HG03558 (cell line): ENCODE measurements around the gene GK2.

Experiments
- ATAC-seq: cut with Tn5 transposase; IDR thresholded peaks from one replicate; pipeline ENCODE4 v1.9.1; 2021; ENCODE audit warnings: moderate number of reproducible peaks; ENCODE audit not compliant: unreplicated experiment; ENCODE audit errors: extremely low read depth

GK2 gene

DNA sequence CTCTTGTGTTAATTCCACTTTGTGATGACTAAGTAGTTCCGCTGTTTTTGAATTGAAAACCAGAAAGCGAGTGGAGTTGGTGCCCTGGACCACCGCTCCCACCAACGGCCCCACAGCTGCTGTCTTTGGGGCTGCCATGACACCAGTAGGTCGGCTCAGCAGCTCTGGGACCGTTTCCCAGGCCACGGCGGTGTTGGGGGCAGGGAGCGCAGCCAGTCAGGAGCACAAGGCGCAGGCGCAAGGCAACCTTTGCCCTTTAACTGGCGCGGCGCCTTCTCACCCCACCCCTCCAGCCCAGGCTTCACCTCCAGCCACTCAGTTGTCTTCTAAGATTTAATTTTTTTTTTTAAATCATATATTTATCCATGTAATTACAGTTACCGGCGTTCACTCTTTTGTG is at the start of gene GK2:
Gene GK2, minus strand, starts transcription at position 166 of the 400 bp plus-strand sequence. Its CDS starts 28 bp downstream, at position 138.
- ATAC-seq, result no peak

DNA sequence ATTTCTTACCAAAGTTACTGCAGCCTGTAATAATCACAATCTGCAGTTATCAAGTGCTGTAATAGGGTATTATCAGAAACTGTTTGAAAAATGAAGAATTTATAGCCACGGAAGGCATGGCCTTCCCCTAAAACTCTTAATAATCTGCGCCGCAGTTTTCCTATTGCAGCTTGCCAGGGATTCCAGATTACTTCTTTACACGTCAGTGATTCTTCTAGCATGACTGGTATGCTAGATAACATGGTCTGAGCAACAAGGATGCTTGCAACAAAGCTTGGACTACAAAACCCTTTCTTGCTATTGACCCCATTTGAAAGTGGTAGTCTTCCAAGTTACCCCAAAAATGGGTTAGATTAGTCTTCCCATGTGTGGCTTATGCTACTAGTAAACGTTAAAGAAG is 47.2 kb upstream of the GK2 start:
- ATAC-seq, result no peak

DNA sequence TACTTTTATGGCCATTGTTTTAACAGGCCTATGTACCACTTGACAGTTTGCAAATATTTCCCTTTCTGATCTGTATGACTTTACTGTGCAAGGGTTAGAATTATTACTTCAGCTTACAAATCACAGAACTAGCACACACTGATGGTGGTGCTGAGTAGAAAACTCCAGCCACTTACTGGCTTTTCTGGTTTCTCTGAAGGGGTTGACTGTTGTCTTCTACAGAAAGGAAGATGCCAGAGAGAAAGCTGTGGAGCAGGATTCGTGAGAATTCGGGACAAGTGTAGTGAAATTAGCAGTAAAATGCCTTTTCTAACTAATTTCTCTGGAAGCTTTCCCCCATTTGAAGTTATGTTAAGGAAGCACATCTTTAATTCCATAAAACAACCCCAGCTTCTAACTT is 46.6 kb upstream of the GK2 start:
- ATAC-seq, result no peak

- ATAC-seq, result no peak
Measured at GRCh38 chr4:79450053-79450452, 42.0 kb upstream of the GK2 start.

GRCh38 chr4:79446145-79446544 is 38.1 kb upstream of the GK2 start:
- ATAC-seq, result no peak

DNA sequence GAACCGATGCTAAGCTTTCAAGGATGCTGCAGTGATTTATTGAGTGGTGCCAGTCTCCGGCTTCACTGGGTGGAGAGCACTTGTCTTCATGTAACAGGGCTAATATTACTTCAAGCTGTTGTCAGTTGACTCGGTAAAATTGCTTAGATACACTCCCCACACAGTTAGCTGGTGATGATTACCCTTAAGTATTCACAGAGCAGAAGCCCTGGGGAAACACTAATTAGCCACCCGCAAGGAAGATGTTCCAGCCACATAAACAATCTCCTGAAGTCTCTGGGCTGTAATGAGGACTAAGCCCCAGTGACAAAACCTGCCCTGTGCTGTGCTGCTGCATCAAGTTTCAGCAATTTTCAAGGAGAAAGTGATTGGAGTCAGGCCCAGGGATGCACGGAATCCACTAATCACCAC is 37.3 kb upstream of the GK2 start:
- no peak for ATAC-seq

DNA sequence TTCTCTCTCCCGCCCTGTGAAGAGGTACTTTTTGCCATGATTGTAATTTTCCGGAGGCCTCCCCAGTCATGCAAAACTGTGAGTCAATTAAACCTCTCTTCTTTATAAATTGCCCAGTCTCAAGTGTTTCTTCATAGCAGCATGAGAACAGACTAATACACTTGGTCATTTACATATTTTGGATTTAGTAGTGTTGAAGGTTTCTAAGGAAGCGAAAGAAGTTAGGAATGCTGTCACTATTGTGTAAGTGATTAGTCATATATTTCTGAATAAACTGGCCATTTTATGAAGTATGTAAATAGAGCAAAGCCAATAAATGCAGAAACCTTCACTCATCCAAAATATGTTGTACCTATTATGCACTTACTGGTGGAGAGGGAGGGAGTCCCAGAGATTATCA is 34.4 kb upstream of the GK2 start:
- ATAC-seq, result no peak

- ATAC-seq, result no peak
Measured at GRCh38 chr4:79439489-79439888, 31.5 kb upstream of the GK2 start.

GRCh38 chr4:79431839-79432238 is 23.8 kb upstream of the GK2 start:
- ATAC-seq, result no peak

DNA sequence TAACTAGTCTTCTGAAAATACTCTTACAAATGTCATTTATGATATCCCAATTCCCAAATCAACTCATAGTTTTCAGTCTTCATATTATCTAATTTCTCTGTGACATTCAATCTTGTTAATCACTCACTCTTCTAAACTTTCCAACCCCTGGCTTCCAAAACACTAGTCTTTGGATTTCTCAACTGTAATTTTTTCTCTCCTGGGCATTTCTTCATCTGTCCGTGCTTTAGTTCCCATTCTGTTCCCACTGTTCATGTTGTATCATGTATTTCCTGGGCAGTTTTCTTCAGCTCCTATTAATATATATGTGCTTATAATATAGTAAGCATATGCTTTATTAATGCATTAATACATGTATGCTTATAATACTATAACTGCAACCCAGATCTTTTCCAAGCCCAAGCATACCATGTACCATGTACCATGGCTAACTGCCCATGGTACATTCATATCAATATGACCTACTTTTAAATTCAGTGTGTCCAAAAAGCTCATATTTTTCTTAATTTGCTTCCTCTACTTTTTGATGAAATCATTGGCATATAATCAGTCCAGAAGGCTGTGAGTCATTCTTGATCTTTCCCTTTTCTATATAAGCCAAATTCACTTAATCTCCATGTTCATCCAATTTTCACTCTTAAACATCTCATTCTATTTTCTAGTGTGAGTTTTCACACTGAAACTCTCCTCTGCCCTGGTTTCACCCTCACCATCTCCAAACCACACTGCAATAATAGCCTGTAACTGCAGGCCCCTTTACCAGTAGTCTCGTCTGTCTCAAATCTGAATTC is 21.3 kb upstream of the GK2 start:
- ATAC-seq, result no peak

DNA sequence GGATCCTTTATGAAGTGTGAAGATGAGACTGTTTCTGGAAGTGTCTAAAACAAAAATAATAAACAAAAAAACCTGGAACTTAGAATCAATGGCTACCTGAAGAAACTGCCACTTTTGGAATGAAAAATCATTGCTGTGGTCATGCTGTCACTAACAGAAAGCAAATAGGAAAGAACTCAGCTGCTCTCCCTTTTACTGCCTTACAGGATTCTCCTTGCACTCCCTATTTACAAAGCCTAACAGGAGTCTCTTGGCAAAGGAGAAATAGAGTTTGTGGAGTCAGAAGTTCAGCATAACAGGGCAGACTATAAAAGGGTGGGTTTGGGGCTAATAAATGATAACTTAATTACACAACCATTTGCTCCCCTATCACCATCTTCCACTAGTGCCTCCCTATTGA is 19.0 kb upstream of the GK2 start:
- ATAC-seq, result no peak

DNA sequence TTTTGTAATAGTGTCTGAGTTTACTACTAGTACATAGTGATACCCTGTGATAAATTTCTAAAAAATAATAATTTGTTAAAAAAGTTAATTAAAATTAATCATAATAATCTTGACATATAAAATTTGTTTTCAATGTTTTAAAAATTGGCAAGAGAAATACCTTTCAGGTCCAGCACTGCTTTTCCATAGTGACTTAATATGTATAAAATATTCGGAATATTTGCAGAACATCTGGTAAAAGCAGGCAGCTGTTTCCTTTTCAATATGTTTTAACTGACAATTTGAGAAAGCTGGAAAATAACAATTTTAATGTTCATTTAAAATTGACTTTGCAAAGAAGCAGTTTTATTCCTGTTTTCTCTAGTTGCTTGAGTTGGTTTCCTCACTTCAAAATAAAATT is 17.6 kb upstream of the GK2 start:
- ATAC-seq, result no peak

- no peak for ATAC-seq
Measured at GRCh38 chr4:79421483-79421882, 13.5 kb upstream of the GK2 start.

DNA sequence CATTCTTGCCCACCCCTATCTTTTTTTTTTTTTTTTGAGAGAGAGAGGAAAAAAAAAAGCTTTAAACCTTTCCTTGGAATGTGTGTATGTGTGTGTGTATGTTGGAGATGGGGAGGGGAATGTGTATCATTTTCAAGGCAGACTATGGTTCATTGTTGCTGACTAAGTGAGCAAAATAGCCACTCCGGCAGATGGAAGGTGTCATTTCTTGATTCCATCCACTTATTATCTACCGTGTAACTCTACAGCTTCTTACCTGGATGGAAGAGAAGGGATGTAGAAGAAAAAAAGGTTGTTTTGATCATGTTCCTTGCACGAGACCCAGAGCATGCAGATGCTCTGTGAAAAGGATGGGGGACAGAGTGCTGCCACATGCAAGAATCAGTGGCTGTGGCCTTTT is 5.9 kb upstream of the GK2 start:
- no peak for ATAC-seq

DNA sequence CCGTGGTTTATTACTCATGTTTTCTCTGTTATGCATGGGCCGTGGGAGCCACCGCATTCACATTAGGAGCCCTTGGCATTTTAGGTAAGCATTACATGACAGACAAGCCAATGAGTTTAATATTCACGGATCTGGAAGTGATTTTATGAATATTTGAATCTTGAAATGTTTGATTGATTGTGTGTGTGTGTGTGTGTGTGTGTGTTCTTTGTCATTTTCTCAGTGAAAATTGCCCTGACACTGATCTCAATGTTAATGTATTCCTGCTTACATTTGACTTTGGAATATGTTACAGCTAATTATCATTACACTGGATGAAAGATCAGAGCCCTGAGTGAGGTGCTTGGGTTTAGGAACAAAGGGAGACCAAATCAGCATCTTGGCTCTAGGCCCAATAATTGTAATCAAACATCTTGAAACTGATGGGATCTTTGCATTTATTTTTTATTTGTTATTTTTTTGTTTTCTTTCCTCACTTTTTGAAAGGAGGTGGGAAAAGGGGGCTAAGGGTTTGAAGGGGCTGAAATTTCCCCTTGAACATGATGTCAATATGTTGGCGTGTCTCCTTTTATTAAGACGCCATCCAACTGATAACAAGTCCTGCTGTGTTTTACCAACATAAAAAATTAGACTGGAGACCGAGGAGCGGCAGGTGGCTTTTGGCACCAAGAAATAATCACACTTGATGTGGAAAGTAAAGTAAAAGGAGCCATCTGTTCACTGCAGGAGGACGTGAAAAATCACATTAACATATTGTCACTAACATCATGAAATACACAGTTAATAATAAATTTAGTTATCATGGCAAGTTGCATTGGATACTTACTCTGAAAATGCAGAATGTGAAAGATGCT is 5.2 kb upstream of the GK2 start:
- no peak for ATAC-seq

- ATAC-seq, result no peak
Measured at GRCh38 chr4:79404666-79405065, 3.4 kb downstream of the GK2 start.

- ATAC-seq, result no peak
Measured at GRCh38 chr4:79403356-79403755, 4.7 kb downstream of the GK2 start.

DNA sequence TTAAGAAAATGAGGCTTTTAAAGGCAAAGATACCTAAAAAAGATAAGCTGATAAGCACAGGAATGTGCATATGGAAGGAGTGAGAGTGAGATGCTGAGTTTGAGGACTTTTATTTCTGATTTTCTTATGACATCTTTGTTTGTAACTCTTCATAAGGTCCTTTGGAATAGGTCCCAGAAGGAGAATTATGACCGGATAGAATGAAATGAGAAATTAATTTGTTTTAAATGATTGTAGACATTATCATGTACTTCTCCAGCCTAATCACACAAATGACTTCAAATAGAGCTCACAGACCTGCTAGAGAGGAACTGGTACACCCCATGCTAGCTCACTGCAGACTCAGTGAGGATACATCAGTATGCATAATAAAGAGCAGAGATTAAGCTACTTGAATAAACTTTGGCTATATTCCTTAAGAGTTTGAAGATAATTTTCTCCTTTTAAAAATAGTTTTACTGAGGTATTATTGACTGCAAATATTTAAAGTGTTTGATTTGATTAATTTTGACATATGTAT is 5.6 kb downstream of the GK2 start:
- ATAC-seq, result no peak

DNA sequence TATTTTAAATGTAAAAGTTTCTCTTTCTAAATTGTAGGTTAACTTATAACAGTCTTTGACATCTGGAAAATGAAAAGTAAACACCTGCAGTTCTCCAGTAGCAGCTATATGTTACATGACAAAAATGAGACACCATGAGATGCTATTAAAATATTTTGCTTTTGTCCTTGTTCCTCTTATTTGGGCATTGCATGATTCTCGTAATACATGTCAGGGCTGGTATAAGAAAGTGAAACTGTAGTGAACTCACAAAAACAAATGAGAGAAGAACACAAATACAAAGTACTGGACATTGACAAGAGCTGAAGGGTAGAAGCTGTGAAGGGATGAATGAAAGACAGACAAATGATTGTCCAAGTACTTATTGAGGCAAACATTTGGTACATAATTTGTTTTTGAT is 9.0 kb downstream of the GK2 start:
- no peak for ATAC-seq

- ATAC-seq, result no peak
Measured at GRCh38 chr4:79397951-79398350, 10.1 kb downstream of the GK2 start.

DNA sequence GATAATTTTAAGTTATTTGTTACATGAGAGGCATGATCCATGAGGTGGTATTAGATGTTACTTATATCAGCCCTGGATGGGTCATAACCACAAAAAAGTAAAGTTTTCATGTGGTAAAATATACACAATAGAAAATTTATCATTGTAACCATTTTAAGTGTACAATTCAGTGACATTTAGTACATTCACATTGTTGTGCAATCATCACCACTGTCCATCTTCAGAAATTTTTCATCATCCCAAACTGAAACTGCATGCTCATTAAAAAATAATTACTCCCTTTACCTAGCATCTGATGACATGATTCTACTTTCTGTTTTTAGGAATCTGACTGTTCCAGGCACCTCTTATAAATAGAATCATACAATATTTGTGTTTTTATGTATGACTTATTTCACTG is 11.2 kb downstream of the GK2 start:
- ATAC-seq, result no peak
